B cell (primary cell): ENCODE results near the gene CD2. TPM values are rescaled to one million over a fixed set of nuclear protein-coding genes. Genes with fewer than 3 reads are reported as not detected.

Source experiments
- ATAC-seq: fragments of 200-7000 bp; cut with Tn5 transposase; one replicate; pipeline ENCODE4 v1.10.0; 2021; ENCODE audit warnings: low read depth, mild to moderate bottlenecking, moderate number of reproducible peaks, moderate library complexity
- CTCF ChIA-PET: fragments of 350-600 bp; sonication (Branson Sonifier 250); formaldehyde crosslinking; loops from one replicate; lab custom pipeline; 2021; ENCODE audit warnings: antibody characterized with exemption, inconsistent platforms; lab: Charles Lee
- POLR2A ChIA-PET: fragments of 350-600 bp; sonication (Branson Sonifier 250); formaldehyde crosslinking; loops from one replicate; lab custom pipeline; 2021; ENCODE audit warnings: antibody characterized with exemption; lab: Charles Lee
- DNase-seq: peaks from one replicate; pipeline ENCODE4 v3.0.0; 2013
- H2AFZ ChIP-seq: 2 replicates; pipeline ENCODE4 v1.6.1; 2012; ENCODE audit warnings: mild to moderate bottlenecking, low read depth, low read length; ENCODE audit not compliant: insufficient read depth, poor library complexity, severe bottlenecking
- H3K27ac ChIP-seq, 2 donors: 1 replicate in 1 of 2; 2 replicates in 1 of 2; pipeline ENCODE4 v1.5.1; 2012 to 2013; ENCODE audit warnings: low read length in 2 of 2, mild to moderate bottlenecking in 2 of 2, moderate library complexity in 1 of 2
- H3K27me3 ChIP-seq, 4 experiments: fragments of 200-600 bp in 1 of 4; sonication (generic) in 1 of 4; replicated peaks in 1 of 4; 1 replicate in 2 of 4; 2 replicates in 2 of 4; pipeline versions ENCODE4 v1.6.1 to v1.7.0; 2013 to 2016; ENCODE audit warnings: low read length in 3 of 4, mild to moderate bottlenecking in 2 of 4, mixed read lengths in 1 of 4, moderate library complexity in 1 of 4; ENCODE audit not compliant: insufficient read depth in 4 of 4, control insufficient read depth in 3 of 4; ENCODE audit errors: control extremely low read depth in 1 of 4
- H3K36me3 ChIP-seq, 2 experiments: replicated peaks in 1 of 2; 1 replicate in 1 of 2; 2 replicates in 1 of 2; pipeline versions ENCODE4 v1.6.1 to v1.7.1; 2013; ENCODE audit warnings: low read length in 1 of 2; ENCODE audit not compliant: insufficient read depth in 2 of 2, control insufficient read depth in 1 of 2; ENCODE audit errors: control extremely low read depth in 1 of 2, extremely low read depth in 1 of 2
- H3K4me1 ChIP-seq, 2 donors: fragments of 200-600 bp in 1 of 2; sonication (generic) in 1 of 2; 1 replicate in 1 of 2; 2 replicates in 1 of 2; pipeline versions ENCODE4 v1.5.1 to v1.6.1; 2013 to 2017; ENCODE audit warnings: low read length in 2 of 2; ENCODE audit not compliant: control insufficient read depth in 2 of 2, insufficient read depth in 2 of 2
- H3K4me2 ChIP-seq: replicated peaks from 2 replicates; pipeline ENCODE3; 2012; ENCODE audit warnings: mild to moderate bottlenecking, low read depth, low read length; ENCODE audit not compliant: poor library complexity, severe bottlenecking
- H3K4me3 ChIP-seq, 5 experiments: fragments of 200-600 bp in 1 of 5; sonication (generic) in 1 of 5; 1 replicate in 3 of 5; 2 replicates in 2 of 5; pipeline versions ENCODE4 v1.5.1 to v1.7.0; 2011 to 2016; ENCODE audit warnings: low read length in 4 of 5, mild to moderate bottlenecking in 4 of 5, low read depth in 2 of 5, control low read depth in 1 of 5, moderate library complexity in 1 of 5; ENCODE audit not compliant: insufficient read depth in 1 of 5; ENCODE audit errors: control extremely low read depth in 1 of 5, extremely low read depth in 1 of 5
- H3K79me2 ChIP-seq: fragments of 200-600 bp; sonication (generic); one replicate; pipeline ENCODE4 v1.6.0; 2016; ENCODE audit warnings: low read length; ENCODE audit not compliant: control insufficient read depth, insufficient read depth
- H3K9ac ChIP-seq: fragments of 200-600 bp; sonication (generic); 2 replicates; pipeline ENCODE4 v1.6.1; 2017; ENCODE audit warnings: mild to moderate bottlenecking, low read length, moderate library complexity
- H3K9me3 ChIP-seq, 3 donors: one replicate each; pipeline versions ENCODE4 v1.6.1 to v1.7.1; 2013; ENCODE audit warnings: low read length in 2 of 3; ENCODE audit not compliant: control insufficient read depth in 2 of 3, insufficient read depth in 1 of 3; ENCODE audit errors: control extremely low read depth in 1 of 3
- H4K20me1 ChIP-seq: 2 replicates; pipeline ENCODE4 v1.6.0; 2012; ENCODE audit warnings: mild to moderate bottlenecking, low read length; ENCODE audit not compliant: insufficient read depth, control insufficient read depth, poor library complexity, severe bottlenecking
- H3K27ac Mint-ChIP-seq: one replicate; pipeline ENCODE4 v1.8.0; 2021; ENCODE audit warnings: mixed read lengths
- H3K27me3 Mint-ChIP-seq: one replicate; pipeline ENCODE4 v1.8.0; 2021; ENCODE audit warnings: mixed read lengths
- H3K4me1 Mint-ChIP-seq: one replicate; pipeline ENCODE4 v1.8.0; 2021; ENCODE audit warnings: mixed read lengths
- H3K4me3 Mint-ChIP-seq: one replicate; pipeline ENCODE4 v1.8.0; 2021; ENCODE audit warnings: mixed read lengths
- H3K9me3 Mint-ChIP-seq: one replicate; pipeline ENCODE4 v1.8.0; 2022; ENCODE audit warnings: mixed read lengths; ENCODE audit not compliant: insufficient read depth
- CTCF ChIP-seq: fragments of 200-600 bp; IDR thresholded peaks from one replicate; pipeline ENCODE4 v1.8.0; 2022; ENCODE audit warnings: antibody characterized with exemption, mild to moderate bottlenecking
- EZH2 ChIP-seq: IDR thresholded peaks from 2 replicates; pipeline ENCODE4 v1.6.1; 2012; ENCODE audit warnings: borderline replicate concordance, low read depth, mild to moderate bottlenecking, moderate library complexity, low read length; ENCODE audit not compliant: insufficient read depth, poor library complexity, severe bottlenecking
- WGBS: methylation state at CpG from one replicate; pipeline ENCODE4 v1.1.5; 2013; ENCODE audit warnings: missing lambda C conversion rate; ENCODE audit not compliant: insufficient coverage; 5-methylcytosine and 5-hydroxymethylcytosine counted together
- intact Hi-C: fragments of 100-400 bp; cut with micrococcal nuclease; formaldehyde crosslinking; loops from one replicate; pipeline ENCODE4 v1.10.0; 2022
- polyA plus RNA-seq: library from polyadenylated mRNA; depleted of rRNA; stranded (reverse); fragments of >200 nt; gene quantifications from 2 replicates; pipeline ENCODE4 v1.2.3, GENCODE V29; 2012
- total RNA-seq, 2 donors: library from RNA; stranded (reverse); fragments of 120-200 nt in 1 of 2; gene quantifications; 1 replicate in 1 of 2; 2 replicates in 1 of 2; pipeline versions ENCODE4 v1.2.3 to v1.2.4, GENCODE V29; 2013 to 2022

CD2 gene
- total and polyA plus RNA-seq, 2 donors (not counting 1 experiment from before 2014, with no cell fraction given), result 0.52 to 0.74 TPM

DNA sequence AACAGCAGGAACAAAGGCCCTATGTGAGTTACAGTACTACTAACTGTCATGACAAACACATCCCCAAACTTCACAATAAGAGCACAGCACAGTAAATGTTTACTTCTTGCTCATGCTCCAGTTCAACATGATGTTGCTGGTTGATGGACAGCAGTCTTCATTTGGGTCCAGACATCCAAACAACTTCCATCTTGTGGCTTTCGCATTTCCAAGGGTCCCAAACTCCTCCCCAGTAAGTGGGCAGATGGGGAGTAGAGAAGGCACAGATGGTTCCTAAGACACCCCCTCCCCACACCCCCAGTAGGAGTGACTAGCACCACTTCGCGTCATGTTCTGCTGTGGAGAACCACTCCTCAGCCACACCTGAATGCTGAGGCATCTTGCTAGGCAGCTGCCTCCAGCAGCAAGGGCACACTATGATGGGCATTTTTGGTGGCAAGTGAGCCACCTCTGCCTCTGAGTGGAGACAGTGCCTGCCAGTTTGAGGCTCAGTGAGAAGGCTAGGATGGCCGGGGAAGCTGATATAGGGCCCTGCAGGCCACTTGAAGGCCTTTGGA lies 32.7 kb upstream of the CD2 start:
- H4K20me1 ChIP-seq, result no peaks in the 10 kb centered on the region
- peaks cover 4% of the 10 kb centered on the region for H3K27me3 Mint-ChIP-seq
- H3K27me3 ChIP-seq, result no peaks in the 10 kb centered on the region
- no peak for TF ChIP-seq EZH2
- no peak for TF ChIP-seq CTCF
- ATAC-seq, result no peak
- no peak for DNase-seq
- H3K9me3 Mint-ChIP-seq, result no peaks in the 10 kb centered on the region
- H3K9me3 ChIP-seq, result peaks cover 0 to 1% (median 0%) of the 10 kb centered on the region in 3 donors
- H3K4me3 ChIP-seq, result no peak overlapping the region
- H3K4me3 Mint-ChIP-seq, result no peak overlapping the region
- H2AFZ ChIP-seq, result no peak overlapping the region
- no peaks in the 10 kb centered on the region for H3K36me3 ChIP-seq
- H3K4me2 ChIP-seq, result no peak overlapping the region
- no peak overlapping the region for H3K27ac ChIP-seq
- H3K4me1 ChIP-seq, result no peaks in the 10 kb centered on the region
- H3K27ac Mint-ChIP-seq, result no peak overlapping the region
- H3K4me1 Mint-ChIP-seq, result peaks cover 3% of the 10 kb centered on the region
- ChIA-PET POLR2A (no interaction called here), CTCF (interaction anchor here (1.1 to 5.8 kb wide), 2 partner anchors 336 to 407 kb away, joined by 3 to 49 read pairs; no protein-coding TSS in a partner anchor)
- WGBS, result 100% methylated on average over 1 of the region's 4 CpGs
- no peaks in the 10 kb centered on the region for H3K79me2 ChIP-seq
- H3K9ac ChIP-seq, result no peak overlapping the region
- intact Hi-C loops, result no loop called here

DNA sequence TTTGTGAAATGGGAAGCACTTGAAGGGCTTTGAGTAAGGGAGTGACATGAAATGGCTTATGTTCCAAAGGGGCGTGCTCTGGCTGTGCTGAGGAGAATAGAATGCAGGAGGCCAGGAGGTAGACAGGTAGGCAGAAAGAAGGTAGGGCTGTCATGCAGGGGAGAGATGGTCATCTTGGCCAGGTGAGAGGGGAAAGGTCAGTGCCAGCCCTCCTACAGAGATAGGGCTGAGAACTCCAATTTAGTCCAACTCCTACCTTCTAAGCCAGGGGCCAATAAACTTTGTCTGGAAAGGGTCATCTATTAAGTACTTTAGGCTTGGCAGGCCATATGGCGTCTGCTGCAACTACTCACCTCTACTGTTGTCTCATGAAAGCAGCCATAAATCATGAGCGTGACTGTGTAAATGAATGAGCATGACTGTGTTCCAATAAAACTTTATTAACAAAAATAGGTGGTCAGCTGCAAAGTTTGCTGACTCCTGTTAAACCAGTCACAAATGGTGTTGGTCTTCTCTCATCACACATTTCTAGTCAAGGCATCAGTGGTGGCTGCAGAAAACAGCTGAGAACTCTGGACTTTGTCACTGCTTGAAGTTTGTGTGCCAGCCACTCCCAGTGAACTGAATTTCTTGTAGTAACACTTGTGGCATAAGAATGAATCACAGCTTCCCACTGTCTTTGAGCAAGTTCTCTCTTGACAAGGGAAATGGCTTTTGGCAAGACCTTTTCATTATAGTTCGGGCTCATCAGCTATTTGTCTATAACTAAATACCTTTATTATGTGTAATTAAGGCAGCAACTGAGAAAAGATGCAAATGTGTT lies 32.0 kb upstream of the CD2 start:
- Mint-ChIP-seq H3K4me1 (peaks cover 7% of the 10 kb centered on the region), H3K4me3 (no peak overlapping the region), H3K27ac (no peak overlapping the region), H3K27me3 (no peaks in the 10 kb centered on the region), H3K9me3 (no peaks in the 10 kb centered on the region)
- Histone ChIP-seq H4K20me1 (no peaks in the 10 kb centered on the region), H3K27ac (no peak overlapping the region), H3K27me3 (no peaks in the 10 kb centered on the region), H3K9ac (no peak overlapping the region), H3K4me3 (no peak overlapping the region), H3K36me3 (no peaks in the 10 kb centered on the region), H3K9me3 (peaks cover 0 to 1% (median 0%) of the 10 kb centered on the region in 3 donors), H2AFZ (no peak overlapping the region), H3K79me2 (no peaks in the 10 kb centered on the region), H3K4me2 (no peak overlapping the region), H3K4me1 (no peaks in the 10 kb centered on the region)
- no peak for DNase-seq
- TF ChIP-seq EZH2 (no peak), CTCF (no peak)
- WGBS, result 92% methylated on average over 2 of the region's 4 CpGs
- ChIA-PET CTCF (interaction anchor here (0.7 to 5.8 kb wide), 5 partner anchors 15 to 406 kb away, joined by 3 to 49 read pairs (median 3); no protein-coding TSS in a partner anchor), POLR2A (no interaction called here)
- intact Hi-C loops, result no loop called here
- no peak for ATAC-seq
